ENCODE measurements around the gene TMEM132D. TPM values are rescaled to one million over a fixed set of nuclear protein-coding genes. Genes with fewer than 3 reads are reported as not detected.

The TMEM132D gene
- total RNA-seq, 4 donors from 2014 or later, result 0.17 TPM; not detected in 3

- TF ChIP-seq POLR2AphosphoS5 (IDR thresholded peaks at IDR 0.05) (no peak), EP300 (IDR thresholded peaks at IDR 0.05) (no peak), POLR2A (IDR thresholded peaks at IDR 0.05; ENCODE audit: low read depth) (no peak), CTCF (IDR thresholded peaks at IDR 0.05) (no peak)
- WGBS, result 43% methylated on average over 6 of the region's 6 CpGs
- intact Hi-C loops (cut with DNase I), result no loop called here
- no peak for DNase-seq (ENCODE audit: extremely low spot score)
- H3K27me3 ChIP-seq, result no peaks in the 10 kb centered on the region
- H3K4me3 ChIP-seq, result no peak overlapping the region
- no peaks in the 10 kb centered on the region for H3K4me1 ChIP-seq
- H3K27ac ChIP-seq (replicated peaks in 1 of 4), result no peak overlapping the region
- no peaks in the 10 kb centered on the region for H3K9me3 ChIP-seq
- no peaks in the 10 kb centered on the region for H3K36me3 ChIP-seq
Observed at GRCh38 chr12:129635021-129635685, 268.7 kb downstream of the TMEM132D start.

GRCh38 chr12:129631316-129631715 is 272.5 kb downstream of the TMEM132D start:
- TF ChIP-seq EP300 (IDR thresholded peaks at IDR 0.05) (no peak), POLR2A (IDR thresholded peaks at IDR 0.05; ENCODE audit: low read depth) (no peak), CTCF (IDR thresholded peaks at IDR 0.05) (no peak), POLR2AphosphoS5 (IDR thresholded peaks at IDR 0.05) (no peak)
- H3K27ac ChIP-seq (replicated peaks in 1 of 4), result no peak overlapping the region

GRCh38 chr12:129629901-129630300 is 273.9 kb downstream of the TMEM132D start:
- Histone ChIP-seq H3K9me3 (no peaks in the 10 kb centered on the region), H3K27ac (replicated peaks in 1 of 4) (no peak overlapping the region), H3K4me1 (no peaks in the 10 kb centered on the region), H3K27me3 (no peaks in the 10 kb centered on the region), H3K4me3 (no peak overlapping the region), H3K36me3 (no peaks in the 10 kb centered on the region)
- intact Hi-C loops (cut with DNase I), result no loop called here
- TF ChIP-seq CTCF (IDR thresholded peaks at IDR 0.05) (no peak), EP300 (IDR thresholded peaks at IDR 0.05) (no peak), POLR2AphosphoS5 (IDR thresholded peaks at IDR 0.05) (no peak), POLR2A (IDR thresholded peaks at IDR 0.05; ENCODE audit: low read depth) (no peak)
- DNase-seq (ENCODE audit: extremely low spot score), result no peak
- 71% methylated on average over 1 of the region's 1 CpG for WGBS

More at GRCh38 chr12:129631316-129631715, 272.5 kb downstream of the TMEM132D start:
- H3K27me3 ChIP-seq, result no peaks in the 10 kb centered on the region
- H3K4me1 ChIP-seq, result no peaks in the 10 kb centered on the region
- no peaks in the 10 kb centered on the region for H3K36me3 ChIP-seq
- no peaks in the 10 kb centered on the region for H3K9me3 ChIP-seq
- intact Hi-C loops (cut with DNase I), result no loop called here
- WGBS, result 75% methylated on average over 6 of the region's 6 CpGs
- H3K4me3 ChIP-seq, result no peak overlapping the region
- no peak for DNase-seq (ENCODE audit: extremely low spot score)

- H3K4me3 ChIP-seq, result no peak overlapping the region
- H3K27ac ChIP-seq (replicated peaks in 1 of 4), result no peak overlapping the region
- H3K9me3 ChIP-seq, result no peaks in the 10 kb centered on the region
- DNase-seq (ENCODE audit: extremely low spot score), result no peak
- no peaks in the 10 kb centered on the region for H3K36me3 ChIP-seq
- TF ChIP-seq POLR2A (IDR thresholded peaks at IDR 0.05; ENCODE audit: low read depth) (no peak), POLR2AphosphoS5 (IDR thresholded peaks at IDR 0.05) (no peak), EP300 (IDR thresholded peaks at IDR 0.05) (no peak), CTCF (IDR thresholded peaks at IDR 0.05) (no peak)
- peaks cover 0 to 7% (median 0%) of the 10 kb centered on the region in 4 donors for H3K27me3 ChIP-seq
- 95% methylated on average over 4 of the region's 4 CpGs for WGBS
- intact Hi-C loops (cut with DNase I), result no loop called here
- H3K4me1 ChIP-seq, result no peaks in the 10 kb centered on the region
Observed at GRCh38 chr12:129622566-129622965, 281.3 kb downstream of the TMEM132D start.

- DNase-seq (ENCODE audit: extremely low spot score), result no peak
- intact Hi-C loops (cut with DNase I), result no loop called here
- Histone ChIP-seq H3K4me1 (no peaks in the 10 kb centered on the region), H3K27me3 (peaks cover 0 to 3% (median 0%) of the 10 kb centered on the region in 4 donors), H3K9me3 (no peaks in the 10 kb centered on the region), H3K36me3 (no peaks in the 10 kb centered on the region), H3K4me3 (no peak overlapping the region), H3K27ac (replicated peaks in 1 of 4) (no peak overlapping the region)
- no peak for TF ChIP-seq POLR2AphosphoS5 (IDR thresholded peaks at IDR 0.05)
- 81% methylated on average over 5 of the region's 5 CpGs for WGBS
Observed at GRCh38 chr12:129619271-129619670, 284.6 kb downstream of the TMEM132D start.
